DMS53 treated with DMSO at 0.1 percent for 48 hours (cell line): ENCODE data around the gene TSPAN31.
"Not testable (repeated sequence)": the region's sequence is repeated elsewhere in the genome, so short reads cannot be mapped to it uniquely, and the experiment has no call there.

ENCODE experiments used
- DNase-seq: peaks from one replicate; lab custom pipeline; 2025; ENCODE audit not compliant: unreplicated experiment; lab: John Stamatoyannopoulos, UW

The TSPAN31 gene

DNA sequence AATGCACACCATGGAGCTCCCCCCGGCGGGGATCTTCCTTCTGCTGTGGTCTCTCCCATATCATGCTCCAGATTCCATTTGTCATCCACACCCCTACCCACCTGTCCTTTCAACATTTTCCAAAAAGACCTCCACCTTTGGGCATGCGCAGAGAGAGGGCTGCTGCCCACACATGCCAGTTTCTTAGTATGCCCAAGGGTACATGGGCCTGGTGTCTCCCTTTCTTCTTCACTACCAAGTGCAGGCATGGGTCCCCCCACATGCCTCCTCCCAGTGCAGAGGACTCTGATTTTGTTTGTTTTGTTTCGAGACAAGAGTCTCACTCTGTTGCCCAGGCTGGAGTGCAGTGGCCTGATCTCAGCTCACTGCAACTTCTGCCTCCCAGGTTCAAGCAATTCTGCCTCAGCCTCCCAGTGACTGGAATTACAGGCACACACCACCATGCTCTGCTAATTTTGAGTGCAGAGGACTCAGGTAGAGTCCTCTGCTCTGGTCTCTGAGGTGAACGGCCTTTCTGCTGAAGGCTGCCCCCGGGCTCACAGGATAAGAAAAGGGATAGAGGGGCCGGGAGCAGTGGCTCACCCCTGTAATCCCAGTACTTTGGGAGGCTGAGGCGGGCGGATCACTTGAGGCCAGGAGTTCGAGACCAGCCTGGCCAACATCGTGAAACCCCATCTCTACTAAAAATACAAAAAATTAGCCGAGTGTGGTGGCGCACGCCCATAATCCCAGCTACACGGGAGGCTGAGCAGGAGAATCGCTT lies 22.8 kb upstream of the TSPAN31 start:
- DNase-seq = not testable (repeated sequence)

DNA sequence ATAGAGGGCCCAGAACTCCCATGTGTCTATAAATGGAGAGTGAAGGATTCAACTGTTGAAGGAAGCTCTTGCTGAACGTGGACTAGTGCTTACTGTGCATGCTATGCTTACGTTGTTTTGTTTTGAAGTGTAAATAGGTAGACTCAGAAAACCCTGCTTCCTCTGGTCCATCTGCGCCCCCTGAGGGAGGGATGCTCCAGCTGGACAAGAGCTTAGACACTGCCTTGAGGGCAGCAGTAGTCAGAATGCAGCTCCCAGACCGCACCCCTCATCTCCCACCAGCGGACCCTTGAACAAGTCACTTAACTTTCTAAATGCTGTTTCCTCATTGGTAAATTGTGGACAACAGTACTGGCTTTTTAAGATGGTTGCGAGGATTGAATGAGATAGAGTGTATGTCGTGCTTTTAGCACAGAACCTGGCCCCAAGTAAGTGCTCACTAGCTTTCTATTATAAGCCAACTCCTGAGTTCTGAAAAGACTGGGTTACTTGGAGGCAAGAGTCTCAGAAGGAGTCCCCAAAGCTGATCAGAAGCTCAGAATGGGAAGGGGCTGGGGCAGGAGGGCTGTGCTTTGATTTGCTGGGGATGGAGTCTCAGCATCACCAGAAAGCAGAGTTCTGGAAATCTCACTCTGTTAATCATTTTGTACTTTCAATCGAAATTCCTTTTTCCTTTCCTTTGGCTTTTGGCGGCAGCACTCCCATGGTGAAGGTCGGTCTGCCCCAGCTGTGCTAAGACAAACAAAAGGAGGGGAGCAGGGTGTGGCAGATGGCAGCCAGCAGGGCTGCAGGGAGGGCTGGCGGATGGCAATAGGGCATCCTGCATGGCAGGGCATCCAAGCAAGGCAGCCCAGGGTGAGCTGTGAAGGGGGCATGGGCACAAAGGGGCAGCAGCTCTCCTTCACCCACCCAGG lies 21.9 kb upstream of the TSPAN31 start:
- DNase-seq = no peak

- DNase-seq = no peak
These were observed 21.2 kb upstream of the TSPAN31 start for GRCh38 chr12:57723630-57723962.

GRCh38 chr12:57724003-57724935 lies 20.6 kb upstream of the TSPAN31 start:
- DNase-seq = no peak

- DNase-seq = no peak
These were observed 19.7 kb upstream of the TSPAN31 start for GRCh38 chr12:57724936-57725740.

DNA sequence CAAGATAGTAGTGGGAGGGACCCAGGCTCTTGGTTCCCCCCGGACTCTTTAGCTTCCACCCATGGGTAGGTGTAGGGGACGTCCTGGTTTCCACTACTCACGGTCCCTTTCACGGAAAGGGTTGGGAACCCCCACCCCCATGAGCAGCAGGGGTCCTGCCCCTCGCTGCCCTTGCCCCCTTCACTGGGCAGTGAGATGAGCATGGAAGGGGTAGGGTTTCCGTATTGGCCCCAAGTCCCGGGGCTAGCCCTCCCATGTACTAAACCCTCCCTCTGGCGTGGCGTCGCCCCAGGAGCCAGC lies 19.0 kb upstream of the TSPAN31 start:
- DNase-seq = no peak

DNA sequence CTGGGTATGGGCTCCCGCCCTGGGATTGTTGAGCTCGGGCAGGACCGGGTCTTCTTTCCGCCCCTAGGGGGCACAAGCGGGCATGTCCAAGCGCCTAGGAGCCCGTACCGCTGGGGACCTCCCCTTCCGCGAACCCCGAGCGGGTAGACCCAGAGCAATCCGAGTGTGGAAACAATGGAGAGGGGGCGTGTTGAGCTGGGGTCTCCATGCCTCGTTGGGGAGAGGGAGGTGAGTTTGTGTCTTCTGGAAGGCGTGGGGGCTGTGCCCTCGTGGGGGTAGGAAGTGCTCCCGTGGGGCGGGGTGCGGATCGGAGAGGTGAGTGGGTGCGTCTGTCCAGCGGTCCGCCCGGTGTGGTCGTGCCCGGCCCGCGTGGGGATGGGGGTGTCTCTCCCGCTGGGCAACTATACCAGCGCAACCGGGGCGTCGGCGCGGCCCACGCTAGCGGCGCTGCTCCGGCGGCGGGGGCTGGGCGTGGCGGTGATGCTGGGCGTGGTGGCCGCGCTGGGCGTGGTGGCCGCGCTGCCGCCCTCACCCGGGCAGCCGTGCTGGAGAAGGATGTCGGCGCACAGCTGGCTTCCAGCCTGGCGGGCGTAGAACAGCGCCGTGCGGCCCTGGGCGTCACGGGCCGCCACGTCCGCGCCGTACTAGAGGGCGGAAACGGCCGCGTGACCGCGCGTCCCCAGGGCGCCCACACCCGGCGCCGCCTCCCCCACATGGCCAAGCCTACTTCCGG lies 18.5 kb upstream of the TSPAN31 start:
- peak; percentile 92 for DNase-seq

GRCh38 chr12:57726884-57727757 lies 17.7 kb upstream of the TSPAN31 start:
- DNase-seq = peak; percentile 67

DNA sequence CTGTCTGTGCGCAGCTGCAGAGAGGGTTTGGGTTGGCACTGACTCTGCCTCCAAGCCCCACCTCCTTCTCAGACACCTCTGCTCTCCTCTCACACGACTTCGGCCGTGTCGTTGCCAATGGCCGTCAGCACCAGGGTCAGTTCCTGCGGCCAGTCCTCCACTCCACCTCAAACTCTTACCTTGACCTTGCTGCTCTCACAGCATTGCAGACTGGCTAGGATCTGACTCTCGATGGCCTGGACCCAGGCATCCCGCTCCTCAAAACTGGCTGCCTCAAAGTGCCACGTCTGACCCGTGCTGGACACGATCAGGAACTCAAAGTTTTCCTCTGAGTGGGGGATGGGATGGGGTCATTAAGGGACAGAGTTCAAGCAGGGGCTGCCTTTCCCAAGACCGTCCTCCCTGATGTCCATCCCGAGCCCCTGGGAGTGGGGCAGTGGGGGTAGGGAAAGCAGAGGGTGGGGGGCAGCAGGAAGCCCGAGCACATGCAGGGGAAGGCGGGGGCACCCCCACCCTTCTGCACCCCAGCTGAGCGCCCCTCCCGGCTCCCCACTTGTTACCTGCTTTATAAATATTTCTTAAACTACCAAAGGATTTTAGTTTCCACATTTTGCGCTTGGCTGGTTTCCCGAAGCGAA lies 17.0 kb upstream of the TSPAN31 start:
- DNase-seq = no peak

- DNase-seq = no peak
These were observed 15.5 kb upstream of the TSPAN31 start for GRCh38 chr12:57729321-57729844.

DNA sequence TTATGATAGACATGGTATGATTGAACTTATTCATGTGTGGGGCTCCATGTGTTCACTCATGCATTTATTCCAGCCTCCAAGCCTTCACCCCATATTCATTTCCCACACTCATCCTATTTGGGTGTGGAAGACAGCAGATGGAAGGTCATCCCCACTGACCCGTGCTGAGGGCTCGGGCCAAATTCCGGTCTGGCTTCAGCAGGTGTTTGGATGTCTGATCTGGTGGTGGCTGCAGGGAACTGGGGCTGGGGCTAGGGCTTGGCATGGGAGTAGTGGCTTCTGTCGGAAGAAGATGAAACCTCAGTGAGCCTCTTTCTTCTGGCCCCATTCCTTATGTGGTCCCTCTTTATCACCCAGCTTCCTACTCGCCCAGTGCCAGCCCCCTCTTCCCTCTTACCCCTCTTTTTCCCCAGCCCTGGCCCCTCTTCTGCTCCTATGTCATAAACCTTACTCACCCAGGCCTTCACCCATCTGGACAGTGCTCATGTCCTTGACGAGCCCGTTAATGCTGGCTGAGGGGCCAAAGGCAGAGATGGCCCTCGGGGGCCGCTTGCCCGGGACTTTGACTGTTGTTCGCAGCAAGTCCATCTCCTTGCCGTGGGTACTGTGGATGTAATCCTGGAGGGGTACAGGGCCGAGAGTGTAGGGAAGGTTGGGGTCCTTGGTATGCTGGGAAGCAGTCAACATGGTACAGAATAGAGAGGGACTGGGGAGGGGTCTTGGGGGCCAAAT lies 14.3 kb upstream of the TSPAN31 start:
- DNase-seq = no peak

DNA sequence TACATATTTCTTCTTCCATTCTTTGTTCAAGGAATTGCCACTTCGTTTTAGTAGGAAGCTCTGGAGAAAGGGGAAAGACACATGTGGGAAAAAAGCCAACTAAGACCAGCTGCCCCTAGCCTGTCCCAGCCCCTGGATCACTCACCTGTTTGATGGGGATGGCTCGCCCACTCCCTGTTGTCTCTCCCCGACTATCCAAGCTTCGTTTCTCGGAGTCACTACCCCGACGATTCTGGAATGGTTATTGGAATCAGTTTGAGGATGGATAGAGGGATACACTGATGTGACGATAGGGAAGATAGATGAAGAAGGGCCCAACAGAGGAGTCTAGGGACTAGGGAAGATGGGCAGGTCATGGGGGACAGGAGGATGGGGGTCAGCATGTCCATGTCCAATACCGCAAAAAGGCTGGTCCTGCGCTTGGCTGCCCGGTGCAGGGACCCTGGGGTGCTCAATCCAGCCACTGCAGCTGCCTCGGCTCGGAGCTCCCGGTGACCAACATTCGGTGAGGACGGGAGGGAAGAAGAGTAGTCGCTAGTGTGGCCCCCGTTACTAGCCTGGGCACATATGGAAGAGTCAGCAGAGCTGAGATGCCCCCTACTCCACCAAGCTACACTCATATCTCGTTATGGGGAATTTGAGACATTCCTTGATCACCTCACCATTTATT lies 13.3 kb upstream of the TSPAN31 start:
- DNase-seq = no peak

- DNase-seq = no peak
These were observed 12.6 kb upstream of the TSPAN31 start for GRCh38 chr12:57732270-57732669.

GRCh38 chr12:57732726-57733593 lies 11.9 kb upstream of the TSPAN31 start:
- DNase-seq = no peak

- DNase-seq = no peak
These were observed 10.9 kb upstream of the TSPAN31 start for GRCh38 chr12:57733928-57734327.

- DNase-seq = no peak
These were observed 10.2 kb upstream of the TSPAN31 start for GRCh38 chr12:57734591-57734990.
